Karpas-422 (cell line): ENCODE data around the gene KIRREL3. TPM values are rescaled to one million over a fixed set of nuclear protein-coding genes. Genes with fewer than 3 reads are reported as not detected.

Source experiments
- DNase-seq: peaks from one replicate; pipeline ENCODE4 v3.0.0-alpha.2; 2015
- H2AFZ ChIP-seq: fragments of 200-600 bp; sonication (generic); 2 replicates; pipeline ENCODE4 v1.6.1; 2014; ENCODE audit warnings: antibody characterized with exemption, low read length, mixed read lengths
- H3K27ac ChIP-seq: fragments of 200-600 bp; sonication (generic); 2 replicates; pipeline ENCODE4 v1.5.1; 2014; ENCODE audit warnings: mild to moderate bottlenecking, low read length, moderate library complexity
- H3K27me3 ChIP-seq: fragments of 200-600 bp; sonication (generic); 2 replicates; pipeline ENCODE4 v1.6.1; 2014; ENCODE audit warnings: low read length, mixed read lengths
- H3K36me3 ChIP-seq: fragments of 200-600 bp; sonication (generic); 2 replicates; pipeline ENCODE4 v1.6.1; 2014; ENCODE audit warnings: low read length, mixed read lengths; ENCODE audit not compliant: insufficient read depth
- H3K4me1 ChIP-seq: fragments of 200-600 bp; sonication (generic); 2 replicates; pipeline ENCODE4 v1.6.1; 2014; ENCODE audit warnings: mild to moderate bottlenecking, low read length, mixed read lengths
- H3K4me2 ChIP-seq: fragments of 200-600 bp; sonication (generic); 2 replicates; pipeline ENCODE4 v1.6.1; 2014; ENCODE audit warnings: low read length, low read depth, mild to moderate bottlenecking; ENCODE audit not compliant: poor library complexity, severe bottlenecking
- H3K4me3 ChIP-seq: fragments of 200-600 bp; sonication (generic); 2 replicates; pipeline ENCODE4 v1.5.1; 2014; ENCODE audit warnings: mild to moderate bottlenecking, antibody characterized with exemption, low read length, mixed read lengths
- H3K79me2 ChIP-seq: fragments of 200-600 bp; sonication (generic); 2 replicates; pipeline ENCODE4 v1.6.1; 2014; ENCODE audit warnings: mild to moderate bottlenecking, low read length, mixed read lengths
- H3K9ac ChIP-seq: fragments of 200-600 bp; sonication (generic); 2 replicates; pipeline ENCODE4 v1.6.0; 2014; ENCODE audit warnings: low read length
- H3K9me2 ChIP-seq: fragments of 200-600 bp; sonication (generic), shearing (Covaris generic); replicated peaks from 2 replicates; pipeline ENCODE4 v1.6.0; 2014; ENCODE audit warnings: mild to moderate bottlenecking, low read length, moderate library complexity; ENCODE audit not compliant: insufficient read depth
- H3K9me3 ChIP-seq: fragments of 300-700, 200-600 bp; sonication (generic); 2 replicates; pipeline ENCODE4 v1.6.1; 2014; ENCODE audit warnings: low read length, mixed read lengths
- H4K20me1 ChIP-seq: fragments of 200-600 bp; sonication (generic); 2 replicates; pipeline ENCODE4 v1.6.1; 2014; ENCODE audit warnings: mild to moderate bottlenecking, antibody characterized with exemption, low read length, low read depth; ENCODE audit not compliant: insufficient read depth
- total RNA-seq: library from RNA; depleted of rRNA; stranded (reverse); fragments of >200 nt; shearing (Covaris generic); gene quantifications from 2 replicates; pipeline ENCODE4 v1.2.3, GENCODE V29; 2014; ENCODE audit warnings: low replicate concordance

The KIRREL3 gene
- total RNA-seq, 1 experiment from 2014 or later: not detected

GRCh38 chr11:126817523-126818450 is 182.8 kb downstream of the KIRREL3 start:
- Histone ChIP-seq H3K27ac (no peak overlapping the region), H4K20me1 (no peaks in the 10 kb centered on the region), H3K36me3 (no peaks in the 10 kb centered on the region), H2AFZ (no peak overlapping the region), H3K4me2 (no peak overlapping the region), H3K27me3 (no peaks in the 10 kb centered on the region), H3K4me3 (no peak overlapping the region), H3K79me2 (no peaks in the 10 kb centered on the region), H3K9me2 (no peaks in the 10 kb centered on the region), H3K9ac (no peak overlapping the region), H3K9me3 (no peaks in the 10 kb centered on the region), H3K4me1 (peaks cover 12% of the 10 kb centered on the region)
- no peak for DNase-seq

DNA sequence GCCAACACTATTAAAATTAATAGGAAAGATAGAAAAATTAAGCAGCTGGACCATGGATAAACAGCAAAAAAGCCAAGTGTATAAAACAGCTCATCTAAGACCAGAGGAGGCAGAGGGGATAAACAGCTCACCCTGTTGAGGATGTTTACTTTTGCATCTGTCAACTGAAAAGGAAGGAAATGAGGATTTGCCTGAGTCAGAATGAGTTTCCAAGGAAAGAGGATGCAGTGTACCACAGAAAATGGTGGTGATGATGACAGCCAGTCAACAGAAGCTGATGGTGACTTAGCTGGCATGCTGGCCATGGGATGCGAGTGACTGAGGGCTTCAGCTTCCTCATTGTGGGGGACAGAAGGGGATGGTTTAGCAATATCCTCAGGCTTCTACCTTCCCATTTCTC is 183.5 kb downstream of the KIRREL3 start:
- Histone ChIP-seq H4K20me1 (no peaks in the 10 kb centered on the region), H3K27me3 (no peaks in the 10 kb centered on the region), H2AFZ (no peak overlapping the region), H3K9ac (no peak overlapping the region), H3K4me2 (no peak overlapping the region), H3K36me3 (no peaks in the 10 kb centered on the region), H3K9me3 (no peaks in the 10 kb centered on the region), H3K27ac (no peak overlapping the region), H3K79me2 (no peaks in the 10 kb centered on the region), H3K4me1 (peaks cover 12% of the 10 kb centered on the region), H3K9me2 (no peaks in the 10 kb centered on the region), H3K4me3 (no peak overlapping the region)
- DNase-seq: no peak

DNA sequence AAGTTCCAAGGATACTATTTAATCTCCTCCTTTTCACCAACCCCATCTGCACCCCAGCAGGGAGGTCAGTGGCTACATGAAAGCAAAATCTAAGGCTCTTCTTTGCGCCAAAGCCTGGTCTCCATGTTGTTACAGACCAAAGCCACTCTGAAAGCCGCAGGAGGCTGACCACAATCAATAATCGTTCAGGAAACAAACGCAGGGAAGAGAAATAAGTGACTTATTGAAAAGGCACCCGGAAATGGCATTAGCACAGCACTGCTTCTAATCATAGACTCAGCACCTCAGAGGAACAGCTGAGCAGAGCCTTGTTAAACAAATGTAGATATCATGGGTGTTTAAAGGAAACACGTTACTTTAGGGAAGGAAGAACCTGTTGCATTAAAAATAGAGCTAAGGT is 183.9 kb downstream of the KIRREL3 start:
- H3K27me3 ChIP-seq: no peaks in the 10 kb centered on the region
- peak; percentile 45 for DNase-seq
- no peak overlapping the region for H2AFZ ChIP-seq
- H3K4me1 ChIP-seq: peaks cover 12% of the 10 kb centered on the region
- no peak overlapping the region for H3K9ac ChIP-seq
- H3K4me3 ChIP-seq: no peak overlapping the region
- H3K36me3 ChIP-seq: no peaks in the 10 kb centered on the region
- no peak overlapping the region for H3K27ac ChIP-seq
- no peaks in the 10 kb centered on the region for H3K79me2 ChIP-seq
- no peaks in the 10 kb centered on the region for H3K9me3 ChIP-seq
- H3K4me2 ChIP-seq: no peak overlapping the region
- H3K9me2 ChIP-seq: no peaks in the 10 kb centered on the region
- H4K20me1 ChIP-seq: no peaks in the 10 kb centered on the region

GRCh38 chr11:126815111-126815510 is 185.5 kb downstream of the KIRREL3 start:
- no peak for DNase-seq
- H3K4me2 ChIP-seq: no peak overlapping the region
- no peak overlapping the region for H3K4me3 ChIP-seq
- no peaks in the 10 kb centered on the region for H4K20me1 ChIP-seq
- no peak overlapping the region for H3K27ac ChIP-seq
- H3K4me1 ChIP-seq: peaks cover 12% of the 10 kb centered on the region
- H3K79me2 ChIP-seq: no peaks in the 10 kb centered on the region
- no peaks in the 10 kb centered on the region for H3K9me3 ChIP-seq
- H3K9ac ChIP-seq: no peak overlapping the region
- no peak overlapping the region for H2AFZ ChIP-seq
- no peaks in the 10 kb centered on the region for H3K27me3 ChIP-seq
- H3K36me3 ChIP-seq: no peaks in the 10 kb centered on the region
- H3K9me2 ChIP-seq: no peaks in the 10 kb centered on the region

- Histone ChIP-seq H3K9ac (no peak overlapping the region), H3K4me1 (no peaks in the 10 kb centered on the region), H3K9me2 (no peaks in the 10 kb centered on the region), H3K9me3 (no peaks in the 10 kb centered on the region), H3K4me2 (no peak overlapping the region), H3K4me3 (no peak overlapping the region), H3K27me3 (no peaks in the 10 kb centered on the region), H2AFZ (no peak overlapping the region), H4K20me1 (no peaks in the 10 kb centered on the region), H3K79me2 (no peaks in the 10 kb centered on the region), H3K27ac (no peak overlapping the region), H3K36me3 (no peaks in the 10 kb centered on the region)
- no peak for DNase-seq
Measured at GRCh38 chr11:126810776-126811175, 189.8 kb downstream of the KIRREL3 start.

DNA sequence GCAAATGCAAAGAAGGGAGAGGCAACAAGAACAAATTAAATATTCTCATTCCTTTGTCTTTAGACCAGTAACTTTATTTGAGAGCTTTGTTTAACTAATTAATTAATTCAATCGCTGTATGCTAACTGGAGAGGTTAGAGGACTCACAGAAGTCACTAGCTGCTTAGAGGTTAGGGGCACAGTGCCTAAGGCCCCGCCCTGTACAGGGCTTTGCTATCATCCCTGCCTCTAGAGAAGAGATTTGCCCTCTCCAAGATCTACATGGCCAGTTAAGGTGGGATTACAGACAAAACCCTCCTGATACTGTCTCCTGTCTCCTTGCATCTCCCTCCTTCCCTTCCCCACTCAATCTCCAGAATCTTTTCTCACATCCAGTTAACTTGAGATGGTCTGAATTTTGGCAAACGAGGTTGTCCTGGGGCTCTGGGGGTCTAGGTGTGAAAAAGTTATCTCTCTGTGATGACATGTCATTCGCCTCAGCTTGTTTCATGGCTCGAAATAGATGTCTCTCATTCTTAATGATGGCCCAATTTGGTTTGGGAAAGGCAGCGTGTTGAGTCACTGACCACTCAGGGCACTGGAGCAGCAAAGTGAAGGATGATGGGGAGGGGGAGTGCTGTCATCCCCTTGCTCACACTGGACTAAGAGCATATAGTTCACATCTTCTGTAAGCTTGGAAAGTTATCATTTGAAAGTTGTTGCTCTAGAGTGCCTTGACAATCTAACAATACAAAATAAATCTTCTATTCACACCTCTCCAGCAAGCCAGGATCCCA is 190.9 kb downstream of the KIRREL3 start:
- no peak overlapping the region for H3K4me3 ChIP-seq
- no peak overlapping the region for H3K27ac ChIP-seq
- no peaks in the 10 kb centered on the region for H3K79me2 ChIP-seq
- no peaks in the 10 kb centered on the region for H3K9me3 ChIP-seq
- H3K4me1 ChIP-seq: no peaks in the 10 kb centered on the region
- no peak overlapping the region for H2AFZ ChIP-seq
- H3K4me2 ChIP-seq: no peak overlapping the region
- no peaks in the 10 kb centered on the region for H3K27me3 ChIP-seq
- H4K20me1 ChIP-seq: no peaks in the 10 kb centered on the region
- H3K9ac ChIP-seq: no peak overlapping the region
- no peaks in the 10 kb centered on the region for H3K36me3 ChIP-seq
- H3K9me2 ChIP-seq: no peaks in the 10 kb centered on the region
- no peak for DNase-seq

GRCh38 chr11:126808836-126809235 is 191.7 kb downstream of the KIRREL3 start:
- Histone ChIP-seq H3K9me2 (no peaks in the 10 kb centered on the region), H4K20me1 (no peaks in the 10 kb centered on the region), H2AFZ (no peak overlapping the region), H3K36me3 (no peaks in the 10 kb centered on the region), H3K9me3 (no peaks in the 10 kb centered on the region), H3K4me1 (no peaks in the 10 kb centered on the region), H3K9ac (no peak overlapping the region), H3K79me2 (no peaks in the 10 kb centered on the region), H3K4me2 (no peak overlapping the region), H3K27me3 (no peaks in the 10 kb centered on the region), H3K27ac (no peak overlapping the region), H3K4me3 (no peak overlapping the region)
- DNase-seq: no peak

GRCh38 chr11:126808296-126808695 is 192.3 kb downstream of the KIRREL3 start:
- no peaks in the 10 kb centered on the region for H3K9me2 ChIP-seq
- no peaks in the 10 kb centered on the region for H3K4me1 ChIP-seq
- H4K20me1 ChIP-seq: no peaks in the 10 kb centered on the region
- no peak overlapping the region for H3K4me2 ChIP-seq
- H3K9ac ChIP-seq: no peak overlapping the region
- no peak overlapping the region for H3K27ac ChIP-seq
- DNase-seq: no peak
- H3K4me3 ChIP-seq: no peak overlapping the region
- no peaks in the 10 kb centered on the region for H3K36me3 ChIP-seq
- no peaks in the 10 kb centered on the region for H3K9me3 ChIP-seq
- no peaks in the 10 kb centered on the region for H3K27me3 ChIP-seq
- H2AFZ ChIP-seq: no peak overlapping the region
- H3K79me2 ChIP-seq: no peaks in the 10 kb centered on the region
